Stimulated activated CD4-positive, alpha-beta T cell treated with anti-CD3 and anti-CD28 coated beads, Interleukin-15, amount 100 ng/mL, for 24 hours (primary cell): Measurements from ENCODE around the gene HCST.
"Not testable (repeated sequence)": the region's sequence is repeated elsewhere in the genome, so short reads cannot be mapped to it uniquely, and the experiment has no call there.

Source experiments
- DNase-seq: peaks from one replicate; pipeline ENCODE4 v3.0.0-alpha.2; 2020

Gene HCST

DNA sequence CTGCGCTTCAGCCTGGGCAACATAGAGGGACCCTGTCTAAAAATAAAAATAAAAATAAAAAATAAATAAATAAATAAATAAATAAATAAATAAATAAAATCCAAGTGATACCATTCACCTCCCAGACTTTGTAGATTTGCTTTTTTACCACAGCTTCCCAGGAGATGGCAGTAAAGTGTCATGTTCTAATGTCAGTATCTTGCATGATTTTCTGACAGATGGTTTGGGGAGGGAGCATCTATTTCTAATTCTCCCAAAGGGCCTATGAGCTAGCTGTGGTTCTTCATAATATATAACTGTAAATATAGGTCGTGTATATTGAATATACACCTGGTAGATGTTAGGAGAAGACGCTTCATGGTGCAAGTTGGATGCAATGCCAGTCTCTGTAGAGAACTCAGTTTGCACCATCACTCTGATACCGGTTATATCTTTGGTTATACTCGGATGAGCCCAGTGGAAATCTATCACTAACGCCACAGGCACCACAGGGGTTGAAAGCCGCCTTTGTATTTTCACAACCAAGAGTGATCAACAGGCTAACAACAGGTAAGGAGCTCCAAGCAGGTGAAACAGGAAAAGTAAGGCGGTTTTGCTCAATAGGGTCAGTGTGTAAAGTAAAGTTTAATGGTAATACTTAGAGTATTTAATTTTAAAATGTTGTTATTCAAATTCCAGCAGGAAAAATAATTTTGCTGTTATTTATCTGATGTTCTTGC, 20.1 kb upstream of the HCST start:
- DNase-seq: no peak

DNA sequence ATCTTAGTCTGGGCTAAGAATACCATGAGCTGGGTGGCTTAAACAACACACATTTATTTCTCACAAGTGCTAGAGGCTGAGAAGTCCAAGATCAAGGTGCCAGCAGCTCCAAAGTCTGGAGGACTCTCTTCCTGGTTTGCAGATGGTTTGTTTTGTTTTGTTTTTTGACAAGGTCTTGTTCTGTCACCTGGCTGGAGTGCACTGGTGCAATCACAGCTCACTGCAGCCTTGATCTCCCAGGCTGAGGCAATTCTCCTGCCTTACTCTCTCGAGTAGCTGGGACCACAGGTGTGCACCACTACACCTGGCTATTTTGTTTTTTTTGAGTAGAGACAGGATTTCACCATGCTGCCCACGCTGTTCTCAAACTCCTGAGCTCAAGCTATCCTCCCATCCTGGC, 18.4 kb upstream of the HCST start:
- DNase-seq: no peak

DNA sequence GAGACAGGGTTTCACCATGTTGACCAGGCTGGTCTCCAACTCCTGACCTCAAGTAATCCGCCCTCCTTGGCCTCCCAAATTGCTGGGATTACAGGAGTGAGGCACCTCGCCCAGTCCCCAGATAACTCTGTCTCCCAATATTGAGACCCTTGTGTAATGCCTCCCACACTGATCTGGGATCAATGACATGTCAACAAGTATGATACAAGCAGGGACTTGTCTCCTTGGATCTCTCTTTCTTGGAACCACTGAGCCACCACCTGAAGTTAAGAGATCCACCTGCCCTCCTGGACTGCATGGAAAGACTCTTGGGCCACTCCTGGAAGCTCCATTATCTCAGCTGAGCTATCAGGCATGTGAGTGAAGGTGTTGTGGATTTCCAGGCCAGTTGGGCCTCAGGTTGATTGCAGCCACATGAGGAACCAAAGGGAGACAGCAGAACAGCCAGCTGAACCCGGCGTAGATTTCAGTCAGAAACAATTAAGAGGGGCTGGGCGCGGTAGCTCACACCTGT, 17.0 kb upstream of the HCST start:
- no peak for DNase-seq

DNA sequence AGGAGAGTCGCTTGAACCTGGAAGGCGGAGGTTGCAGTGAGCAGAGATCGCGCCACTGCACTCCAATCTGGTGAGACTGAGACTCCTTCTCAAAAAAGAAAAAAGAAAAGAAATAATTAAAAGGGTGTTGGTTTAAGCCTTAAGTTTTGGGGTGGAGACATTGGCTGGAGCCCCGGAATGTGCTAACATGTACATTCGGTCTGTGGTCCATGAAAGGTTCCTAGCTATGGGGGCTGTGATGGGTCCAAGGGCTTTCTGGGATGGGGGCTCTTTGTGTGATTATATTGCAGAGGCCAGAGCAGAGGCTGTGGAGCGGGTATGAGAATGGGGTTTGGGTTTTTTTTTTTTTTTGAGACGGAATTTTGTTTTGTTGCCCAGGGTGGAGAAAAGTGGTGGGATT, 16.4 kb upstream of the HCST start:
- DNase-seq: no peak

DNA sequence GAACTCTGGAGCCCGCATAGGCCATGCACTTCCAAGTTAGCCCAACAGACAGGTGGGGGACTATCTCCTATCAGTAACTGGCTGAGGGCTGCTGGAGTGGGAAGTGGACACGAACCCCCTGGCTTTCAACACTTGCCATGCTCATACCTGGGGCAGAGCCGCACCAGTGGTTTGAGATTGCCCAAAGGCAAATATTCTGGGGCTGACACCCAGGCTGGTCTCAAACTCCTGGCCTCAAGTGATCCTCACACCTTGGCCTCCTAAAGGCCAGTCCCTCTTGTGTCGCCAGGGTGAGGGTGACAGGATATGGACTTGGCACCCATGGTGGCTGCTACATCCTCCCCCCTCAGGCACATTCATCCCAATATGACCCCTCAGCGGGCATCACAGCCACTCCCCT, 15.1 kb upstream of the HCST start:
- DNase-seq: no peak

DNA sequence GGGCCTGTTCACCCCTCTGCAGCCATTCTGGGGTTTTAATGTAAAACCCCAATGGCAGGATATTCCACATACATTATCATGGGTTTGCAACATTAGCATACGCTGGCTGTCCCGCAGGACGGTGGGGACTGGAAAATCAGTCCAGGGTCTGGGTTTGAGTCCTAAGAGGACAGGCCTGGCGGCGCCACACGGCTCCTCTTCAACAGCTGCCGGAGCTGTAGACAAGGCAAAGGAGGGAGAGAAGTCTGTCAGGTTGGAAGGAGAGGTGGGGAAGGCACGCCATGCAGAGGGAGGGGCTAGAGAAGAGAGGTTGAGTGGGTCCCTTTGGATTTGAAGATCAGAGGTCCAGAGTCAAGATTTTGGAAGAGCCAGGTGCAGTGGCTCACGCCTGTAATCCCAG, 13.9 kb upstream of the HCST start:
- no peak for DNase-seq

DNA sequence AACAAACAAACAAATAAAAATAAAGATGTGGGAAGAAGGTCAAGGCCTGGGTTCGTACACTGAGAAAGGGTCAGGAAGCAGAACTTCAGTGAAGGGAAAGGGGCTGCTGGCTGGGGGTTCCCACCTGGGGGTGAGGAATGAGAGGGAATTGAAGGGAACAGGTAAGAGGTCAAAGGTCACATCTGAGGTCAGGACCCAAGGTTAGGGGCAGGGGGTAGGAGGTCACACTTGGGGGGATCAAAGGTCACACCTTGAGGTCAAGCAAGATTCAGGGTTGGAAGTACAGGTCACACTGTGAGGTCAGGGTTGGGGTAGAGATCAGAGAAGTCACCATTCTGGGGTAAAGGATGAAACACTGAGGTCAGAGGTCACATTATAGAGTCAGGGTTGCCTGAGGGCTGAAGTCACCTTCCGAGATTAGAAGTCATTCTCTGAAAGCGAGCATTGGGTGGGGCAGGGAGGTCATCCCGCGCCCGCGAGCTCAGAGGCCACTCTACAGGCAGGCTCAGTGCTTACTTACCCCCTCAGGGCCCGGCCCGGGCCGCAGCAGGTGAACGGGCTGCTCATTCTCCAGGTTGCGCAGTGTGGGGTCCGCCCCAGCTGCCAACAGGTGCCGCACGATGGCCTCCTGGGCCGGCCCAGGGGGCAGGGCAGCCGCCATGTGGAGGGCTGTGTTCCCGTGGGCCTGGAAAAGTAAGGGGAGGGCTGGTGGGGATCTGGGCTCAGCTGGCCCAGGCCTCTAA, 12.8 kb upstream of the HCST start:
- DNase-seq: no peak

DNA sequence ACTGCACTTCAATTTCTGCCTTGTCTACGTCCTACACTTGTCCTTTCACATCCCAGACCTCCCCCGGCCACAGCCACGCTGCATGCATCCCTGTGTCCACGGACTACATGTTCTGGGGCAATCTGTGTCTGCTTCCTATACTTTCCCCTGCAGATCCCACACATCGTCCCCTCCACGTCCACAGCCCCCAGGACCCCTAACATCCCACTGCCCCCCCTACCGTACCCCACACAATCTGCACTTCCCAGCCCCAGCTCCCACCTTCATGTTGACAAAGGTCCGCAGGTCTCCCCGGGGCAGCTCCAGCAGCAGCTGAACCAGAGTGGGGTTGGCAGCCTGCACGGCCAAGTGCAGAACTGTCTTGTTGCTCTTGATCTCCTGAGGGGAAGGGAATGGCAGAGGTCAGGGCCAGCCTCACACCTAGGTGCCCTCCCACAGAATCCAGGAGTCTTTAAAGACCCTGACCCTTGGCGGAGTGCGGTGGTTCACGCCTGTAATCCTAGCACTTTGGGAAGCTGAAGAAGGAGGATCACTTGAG, 12.1 kb upstream of the HCST start:
- DNase-seq: no peak

DNA sequence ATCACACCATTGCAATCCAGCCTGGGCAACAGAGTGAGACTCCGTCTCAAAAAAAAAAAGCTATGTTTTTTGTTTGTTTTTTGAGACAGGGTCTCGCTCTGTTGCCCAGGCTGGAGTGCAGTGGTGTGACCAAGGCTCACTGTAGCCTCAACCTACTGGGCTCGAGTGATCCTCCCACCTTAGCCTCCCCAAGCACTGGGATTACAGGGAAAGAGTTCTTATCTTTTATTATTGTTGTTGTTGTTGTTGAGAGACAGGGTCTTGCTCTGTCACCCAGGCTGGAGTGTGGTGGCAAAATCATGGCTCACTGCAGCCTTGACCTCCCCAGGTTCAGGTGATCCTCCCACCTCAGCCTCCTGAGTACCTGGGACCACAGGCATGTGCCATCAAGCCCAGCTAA, 10.5 kb upstream of the HCST start:
- not testable (repeated sequence) for DNase-seq

DNA sequence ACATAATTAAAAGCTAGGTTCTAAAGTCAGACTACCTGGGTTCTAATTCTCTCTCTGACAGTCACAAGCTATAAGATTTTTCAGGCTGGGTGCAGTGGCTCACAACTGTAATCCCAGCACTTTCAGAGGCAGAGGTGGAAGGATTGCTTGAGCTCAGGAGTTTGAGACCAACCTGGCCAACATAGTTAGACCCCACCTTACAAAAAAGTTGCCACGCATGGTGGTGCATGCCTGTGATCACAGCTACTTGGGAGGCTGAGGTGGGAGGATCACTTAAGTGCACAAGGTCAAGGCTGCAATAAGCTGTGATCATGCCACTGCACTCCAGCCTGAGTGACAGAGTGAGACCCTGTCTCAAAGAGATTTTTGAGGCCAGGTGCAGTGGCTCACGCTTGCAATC, 8.0 kb upstream of the HCST start:
- DNase-seq: no peak

DNA sequence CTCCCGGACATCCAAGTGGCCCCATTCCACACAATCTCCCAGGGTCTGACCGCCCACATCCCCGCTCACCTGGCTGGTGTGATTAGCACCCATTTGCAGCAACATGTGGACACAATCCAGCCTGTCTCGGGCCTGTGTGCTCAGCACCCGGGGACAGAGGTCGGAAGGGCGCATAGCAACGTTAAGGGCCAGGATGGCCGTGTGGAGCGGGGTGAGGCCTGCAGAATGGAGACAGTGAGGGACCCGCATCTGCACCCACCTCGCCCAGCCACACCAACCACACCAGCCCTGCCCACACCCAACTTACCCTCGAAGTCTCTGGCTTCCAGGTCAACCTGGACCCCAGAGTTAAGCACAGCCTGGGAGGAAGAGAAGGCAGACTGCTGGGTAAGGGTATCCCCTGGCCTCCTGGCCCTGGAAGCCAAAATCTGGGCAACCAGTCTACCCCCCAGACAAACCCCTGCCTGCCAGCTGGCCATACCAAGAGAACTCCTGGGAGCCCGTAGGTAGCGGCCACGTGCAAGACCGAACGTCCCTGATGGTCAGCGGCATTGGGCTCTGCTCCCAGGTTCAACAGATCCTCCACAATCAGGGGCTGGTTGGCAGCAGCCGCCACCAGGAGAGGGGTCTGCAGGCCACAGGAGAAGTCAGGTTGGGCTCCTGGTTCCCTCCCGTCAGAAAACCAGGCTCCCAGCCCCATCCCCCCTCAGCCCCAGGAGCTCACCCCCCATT, 6.3 kb upstream of the HCST start:
- DNase-seq: no peak

DNA sequence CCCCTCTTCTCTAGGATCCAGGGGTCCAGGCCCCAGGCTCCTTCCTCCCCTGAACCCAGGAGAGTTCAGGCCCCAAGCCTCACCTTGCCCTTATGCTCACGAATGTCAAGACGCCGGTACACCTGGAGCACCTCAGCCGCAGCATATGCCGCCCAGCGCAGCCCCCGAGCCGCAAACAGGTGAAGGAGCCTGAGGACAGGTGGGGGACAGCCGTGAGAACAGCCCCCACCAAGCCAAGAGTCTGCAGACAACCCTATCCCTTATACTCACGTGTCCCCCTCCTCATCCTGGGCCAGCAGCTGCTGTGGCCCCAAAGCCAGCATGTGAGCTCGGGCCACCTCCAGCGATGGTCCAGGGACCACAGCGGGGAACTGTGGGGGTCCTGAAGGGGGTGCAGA, 5.7 kb upstream of the HCST start:
- DNase-seq: no peak

DNA sequence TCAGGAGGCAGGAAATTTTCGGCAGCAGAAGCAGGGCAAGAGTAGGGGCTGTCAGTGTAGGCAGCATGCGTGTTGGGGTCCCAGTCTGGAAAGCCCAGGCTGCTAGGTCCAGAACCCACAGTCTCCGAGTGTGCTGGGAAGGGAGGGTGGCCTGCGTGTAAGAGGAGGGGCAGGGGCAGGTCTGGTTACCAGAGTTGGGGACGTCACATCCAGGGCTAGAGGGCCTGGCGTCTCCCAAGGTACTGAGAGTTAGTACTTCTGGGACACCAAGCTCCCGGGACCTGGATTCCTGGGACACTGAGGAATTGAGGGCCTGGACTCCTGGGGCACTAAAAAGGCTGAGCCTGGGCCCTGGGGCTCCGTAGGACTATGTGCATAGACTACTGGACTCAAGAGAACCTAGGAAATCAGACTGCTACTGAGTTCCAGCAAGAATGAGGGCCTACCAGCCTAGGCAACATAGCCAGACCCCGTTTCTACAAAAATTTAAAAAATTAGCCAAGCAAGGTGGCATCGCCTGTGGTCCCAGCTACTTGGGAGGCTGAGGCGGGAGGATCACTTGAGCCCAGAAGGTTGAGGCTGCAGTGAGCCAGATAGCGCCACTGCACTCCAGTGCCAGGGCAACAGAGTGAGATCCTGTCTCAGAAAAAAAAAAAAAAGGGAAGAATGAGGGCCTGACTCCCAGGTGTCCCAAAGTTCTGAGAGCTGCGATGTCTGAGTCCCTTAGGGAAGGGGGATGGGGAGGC, 4.5 kb upstream of the HCST start:
- no peak for DNase-seq

DNA sequence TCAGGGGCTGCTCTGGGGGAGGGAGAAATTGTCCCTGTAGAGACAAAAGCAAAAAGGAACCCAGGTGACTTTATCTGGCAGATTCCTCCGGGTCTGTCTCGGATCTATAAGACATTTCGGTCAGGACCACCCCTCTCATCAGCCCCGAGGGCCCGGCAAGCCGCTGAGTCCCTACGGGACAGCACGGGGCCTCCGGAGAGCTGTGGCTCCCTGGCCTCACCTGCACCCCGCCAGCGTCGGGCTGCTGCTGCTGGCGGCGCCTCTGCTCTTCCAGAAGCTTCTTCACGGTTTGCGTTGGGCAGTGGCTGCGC, 3.9 kb upstream of the HCST start:
- DNase-seq: no peak

DNA sequence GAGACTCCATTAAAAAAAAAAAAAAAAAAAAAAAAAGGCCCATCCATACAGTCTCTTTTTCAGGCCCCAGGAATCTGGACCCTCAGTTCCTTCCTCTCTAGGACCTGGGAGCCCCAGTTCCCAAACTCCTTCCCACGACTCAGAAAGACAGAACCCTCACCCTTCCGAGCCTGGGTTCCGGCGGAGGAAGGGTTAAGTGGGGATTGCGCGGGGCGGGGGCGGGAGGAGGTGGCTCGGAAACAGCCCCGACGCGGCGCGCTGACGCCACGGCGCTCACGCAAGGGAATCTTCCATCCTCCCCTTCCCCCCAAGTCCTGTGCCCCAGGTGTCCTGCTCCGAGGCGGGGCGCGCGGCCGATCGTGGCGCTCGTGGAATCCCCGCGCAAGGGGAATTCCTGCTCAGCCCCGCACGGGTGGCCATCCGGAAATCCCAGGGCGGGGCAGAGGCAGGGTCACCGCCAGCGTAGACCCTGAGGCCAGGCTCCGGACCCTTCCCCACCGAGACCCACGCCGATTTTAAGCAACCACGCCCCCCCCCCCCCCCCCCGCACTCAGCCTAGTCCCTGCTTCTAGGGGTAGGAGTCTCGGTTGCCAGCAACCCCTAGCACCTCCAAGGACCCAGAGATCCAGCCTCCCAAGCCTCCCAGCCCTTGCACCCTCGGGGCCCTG, 2.6 kb upstream of the HCST start:
- DNase-seq: peak; percentile 93

DNA sequence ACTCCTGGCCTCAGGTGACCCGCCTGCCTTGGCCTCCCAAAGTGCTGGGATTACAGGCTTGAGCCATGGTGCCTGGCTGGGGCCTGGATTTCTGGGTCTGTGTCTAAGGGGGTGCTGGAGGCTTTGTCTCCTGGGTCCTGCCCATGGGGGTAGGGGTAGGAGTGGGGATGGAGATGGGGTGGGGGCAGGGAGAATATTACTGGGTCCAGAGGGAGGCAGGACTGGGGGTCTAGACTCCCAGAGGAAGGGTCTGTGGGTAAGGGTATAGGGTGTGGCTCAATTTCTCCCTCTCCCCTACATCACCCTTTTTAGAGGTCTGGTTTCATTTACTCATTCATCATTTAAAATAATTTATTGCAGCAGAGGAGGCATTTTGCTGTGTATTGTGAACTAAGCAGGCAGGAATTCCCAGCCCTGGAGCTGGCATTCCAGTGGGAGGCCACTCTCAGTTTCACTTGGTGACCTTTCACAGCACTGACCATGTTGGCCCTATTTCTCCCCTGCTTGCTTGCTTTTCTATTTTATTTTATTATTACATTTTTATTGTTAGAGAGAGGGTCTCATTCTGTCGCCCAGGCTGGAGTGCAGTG, 1.2 kb upstream of the HCST start:
- no peak for DNase-seq

DNA sequence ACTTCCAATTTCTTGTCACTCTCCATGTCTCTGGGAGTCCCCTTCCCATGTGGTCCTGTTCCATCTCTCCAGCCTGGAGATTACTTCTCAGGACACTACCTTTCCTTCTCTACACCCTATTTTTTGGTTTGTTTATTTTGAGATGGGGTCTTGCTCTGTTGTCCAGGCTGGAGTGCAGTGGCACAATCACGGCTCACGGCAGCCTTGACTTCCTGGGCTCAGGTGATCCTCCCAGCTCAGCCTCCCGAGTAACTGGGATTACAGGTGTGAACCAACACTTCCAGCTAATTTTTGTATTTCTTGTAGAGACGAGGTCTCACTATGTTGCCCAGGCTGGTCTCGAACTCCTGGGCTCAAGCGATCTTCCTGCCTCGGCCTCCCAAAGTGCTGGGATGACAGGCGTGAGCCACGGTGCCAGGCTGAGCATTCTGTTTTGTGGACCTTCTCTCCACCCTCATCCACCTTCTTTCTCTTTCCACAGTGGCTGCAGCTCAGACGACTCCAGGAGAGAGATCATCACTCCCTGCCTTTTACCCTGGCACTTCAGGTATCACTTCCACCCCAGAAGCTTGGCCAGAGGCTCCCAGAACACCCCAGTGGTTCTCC, 644 bp downstream of the HCST start:
- DNase-seq: no peak

DNA sequence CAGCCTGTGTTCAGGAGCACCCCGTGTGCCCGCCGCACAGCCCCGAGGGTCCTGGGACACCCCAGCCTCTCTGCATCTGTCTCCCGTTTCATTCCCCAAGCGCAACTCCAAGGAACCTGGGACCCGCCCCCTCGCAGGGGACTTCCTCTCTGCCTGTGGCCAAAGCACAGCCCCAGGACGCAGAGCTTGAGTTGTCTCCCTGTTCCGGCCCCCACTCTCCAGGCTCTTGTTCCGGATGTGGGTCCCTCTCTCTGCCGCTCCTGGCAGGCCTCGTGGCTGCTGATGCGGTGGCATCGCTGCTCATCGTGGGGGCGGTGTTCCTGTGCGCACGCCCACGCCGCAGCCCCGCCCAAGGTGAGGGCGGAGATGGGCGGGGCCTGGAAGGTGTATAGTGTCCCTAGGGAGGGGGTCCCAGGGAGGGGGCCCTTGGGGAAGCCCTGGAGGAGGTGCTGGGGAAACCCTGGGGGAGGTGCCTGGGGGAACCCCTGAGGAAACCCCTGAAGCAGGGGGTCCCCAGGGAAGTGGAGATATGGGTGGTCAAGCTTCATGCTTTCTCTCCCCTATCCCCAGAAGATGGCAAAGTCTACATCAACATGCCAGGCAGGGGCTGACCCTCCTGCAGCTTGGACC, 1.3 kb downstream of the HCST start:
- DNase-seq: peak; percentile 92

DNA sequence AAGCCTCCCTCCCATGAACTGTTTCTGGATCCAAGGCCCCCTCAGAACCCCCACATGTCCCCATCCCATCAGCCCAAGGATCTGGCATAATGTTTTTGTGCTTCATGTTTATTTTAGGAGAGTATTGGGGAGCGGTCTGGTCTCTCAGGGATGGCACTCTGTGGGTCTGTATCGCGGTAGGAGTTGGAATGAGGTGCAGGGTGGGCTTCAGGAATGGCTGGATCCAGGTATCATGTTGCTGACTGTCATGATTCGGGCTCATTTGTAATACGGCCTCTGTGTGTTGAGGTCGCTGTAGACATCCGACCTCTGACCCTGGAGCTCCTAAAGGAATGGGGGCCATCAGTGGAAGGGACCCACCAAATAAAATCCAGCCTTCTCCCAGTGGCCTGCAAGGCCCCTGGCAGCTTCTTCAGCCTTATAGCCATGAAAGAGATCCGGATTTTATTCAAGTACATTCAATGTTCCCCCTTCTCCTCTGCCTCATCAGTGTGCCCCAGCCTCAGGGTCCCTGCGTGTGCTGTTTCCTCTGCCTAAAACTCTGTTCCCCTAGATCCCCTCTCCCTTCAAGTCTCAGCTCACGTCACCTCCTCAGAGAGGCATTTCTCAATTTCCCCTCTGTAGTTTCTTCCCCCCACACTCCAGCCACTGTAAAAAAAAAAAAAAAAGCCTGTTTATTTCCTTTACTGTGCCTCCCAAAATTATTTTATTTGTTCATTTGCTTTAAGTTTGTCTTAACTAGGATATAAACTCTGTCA, 2.2 kb downstream of the HCST start:
- DNase-seq: no peak

DNA sequence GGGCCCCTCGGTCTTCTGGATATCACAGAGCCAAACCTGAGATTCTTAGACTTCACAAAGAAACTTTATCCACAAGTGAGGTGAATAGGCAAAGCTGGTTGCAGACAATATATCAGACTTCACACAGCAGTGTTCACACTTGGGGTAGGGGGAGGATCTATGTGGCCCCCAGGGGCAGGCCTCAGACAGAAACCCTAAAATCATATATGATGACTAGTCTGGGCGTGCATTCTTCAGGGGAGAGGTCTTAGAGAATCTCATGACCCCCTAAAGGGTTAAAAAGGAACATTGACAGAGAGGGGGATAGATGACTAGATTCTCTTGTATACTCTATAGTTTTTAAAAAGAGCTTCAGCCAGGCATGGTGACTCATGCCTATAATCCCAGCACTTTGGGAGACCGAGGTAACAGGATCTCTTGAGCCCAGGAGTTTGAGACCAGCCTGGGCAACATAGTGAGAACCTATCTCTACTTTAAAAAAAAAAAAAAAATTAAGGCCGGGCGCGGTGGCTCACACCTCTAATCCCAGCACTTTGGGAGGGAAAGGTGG, 2.9 kb downstream of the HCST start:
- DNase-seq: no peak
